Astrocyte of the cerebellum (primary cell): ENCODE measurements around the gene ADARB2.

Source experiments
- DNase-seq: peaks from one replicate; pipeline ENCODE4 v3.0.0-alpha.2; 2011; ENCODE audit warnings: low read depth
- H3K4me3 ChIP-seq: 2 replicates; pipeline ENCODE4 v1.5.1; 2011; ENCODE audit warnings: mild to moderate bottlenecking, low read depth, low read length, moderate library complexity
- in situ Hi-C: cut with HindIII; loops from 2 replicates; pipeline ENCODE4 v1.10.0; 2017; ENCODE audit warnings: low sequenced_read_pairs
- TF ChIP-seq, protein P1 (sequence below): IDR thresholded peaks from 2 replicates; pipeline ENCODE4 v1.5.1; 2012; ENCODE audit warnings: low read length, low read depth, moderate library complexity, mild to moderate bottlenecking; ENCODE audit errors: missing control alignments

ADARB2 gene

DNA sequence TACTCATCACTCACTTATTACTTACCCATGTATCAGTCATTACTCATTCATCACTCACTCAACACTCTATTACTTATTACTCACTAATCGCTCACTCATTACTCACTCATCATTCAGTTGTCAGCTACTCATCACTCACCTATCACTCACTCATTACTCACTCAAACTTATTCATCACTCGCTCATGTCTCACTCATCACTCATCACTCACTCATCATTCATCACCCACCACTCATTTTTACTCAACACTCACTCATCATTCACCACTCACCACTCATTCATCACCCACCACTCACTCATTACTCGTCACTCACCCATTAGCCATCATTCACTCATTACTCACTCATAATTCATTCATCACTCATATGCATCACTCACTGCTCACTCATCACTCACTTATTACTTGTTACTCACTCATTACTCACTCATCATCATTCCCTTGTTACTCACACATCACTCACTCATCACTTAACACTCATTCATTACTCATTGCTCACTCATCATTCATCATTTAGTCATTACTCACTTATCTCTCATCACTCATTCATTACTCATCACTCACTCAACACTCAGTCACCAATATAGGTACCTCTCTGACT, 237.9 kb downstream of the ADARB2 start:
- TF ChIP-seq, protein P1, sequence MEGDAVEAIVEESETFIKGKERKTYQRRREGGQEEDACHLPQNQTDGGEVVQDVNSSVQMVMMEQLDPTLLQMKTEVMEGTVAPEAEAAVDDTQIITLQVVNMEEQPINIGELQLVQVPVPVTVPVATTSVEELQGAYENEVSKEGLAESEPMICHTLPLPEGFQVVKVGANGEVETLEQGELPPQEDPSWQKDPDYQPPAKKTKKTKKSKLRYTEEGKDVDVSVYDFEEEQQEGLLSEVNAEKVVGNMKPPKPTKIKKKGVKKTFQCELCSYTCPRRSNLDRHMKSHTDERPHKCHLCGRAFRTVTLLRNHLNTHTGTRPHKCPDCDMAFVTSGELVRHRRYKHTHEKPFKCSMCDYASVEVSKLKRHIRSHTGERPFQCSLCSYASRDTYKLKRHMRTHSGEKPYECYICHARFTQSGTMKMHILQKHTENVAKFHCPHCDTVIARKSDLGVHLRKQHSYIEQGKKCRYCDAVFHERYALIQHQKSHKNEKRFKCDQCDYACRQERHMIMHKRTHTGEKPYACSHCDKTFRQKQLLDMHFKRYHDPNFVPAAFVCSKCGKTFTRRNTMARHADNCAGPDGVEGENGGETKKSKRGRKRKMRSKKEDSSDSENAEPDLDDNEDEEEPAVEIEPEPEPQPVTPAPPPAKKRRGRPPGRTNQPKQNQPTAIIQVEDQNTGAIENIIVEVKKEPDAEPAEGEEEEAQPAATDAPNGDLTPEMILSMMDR, result no peak
- DNase-seq, result no peak

DNA sequence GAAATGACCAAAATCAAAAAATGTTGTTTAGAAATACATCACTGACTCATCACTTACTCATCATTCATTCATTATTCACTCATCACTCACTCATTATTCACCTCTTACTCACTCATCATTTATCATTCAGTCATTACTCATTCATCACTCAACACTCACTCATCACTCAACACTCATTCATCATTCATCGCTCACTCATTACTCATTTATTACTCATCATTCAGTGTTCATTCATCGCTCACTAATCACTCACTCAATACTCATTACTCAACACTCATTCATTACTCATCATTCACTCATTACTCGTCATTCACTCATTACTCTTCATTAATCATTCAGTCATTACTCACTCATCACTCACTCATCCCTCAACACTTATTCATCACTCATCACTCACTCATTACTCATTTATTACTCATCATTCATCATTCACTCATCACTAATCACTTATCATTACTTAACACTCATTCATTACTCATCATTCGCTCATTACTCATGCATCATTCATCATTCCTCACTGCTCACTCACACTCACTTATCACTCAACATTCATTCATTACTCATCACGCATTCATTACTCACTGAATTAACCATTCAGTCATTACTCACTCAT, 238.5 kb downstream of the ADARB2 start:
- TF ChIP-seq, protein P1, result no peak
- in situ Hi-C loops, result no loop called here
- DNase-seq, result no peak
- H3K4me3 ChIP-seq, result no peak overlapping the region

More for the DNA sequence above, 237.9 kb downstream of the ADARB2 start:
- H3K4me3 ChIP-seq, result no peak overlapping the region
- in situ Hi-C loops, result no loop called here

DNA sequence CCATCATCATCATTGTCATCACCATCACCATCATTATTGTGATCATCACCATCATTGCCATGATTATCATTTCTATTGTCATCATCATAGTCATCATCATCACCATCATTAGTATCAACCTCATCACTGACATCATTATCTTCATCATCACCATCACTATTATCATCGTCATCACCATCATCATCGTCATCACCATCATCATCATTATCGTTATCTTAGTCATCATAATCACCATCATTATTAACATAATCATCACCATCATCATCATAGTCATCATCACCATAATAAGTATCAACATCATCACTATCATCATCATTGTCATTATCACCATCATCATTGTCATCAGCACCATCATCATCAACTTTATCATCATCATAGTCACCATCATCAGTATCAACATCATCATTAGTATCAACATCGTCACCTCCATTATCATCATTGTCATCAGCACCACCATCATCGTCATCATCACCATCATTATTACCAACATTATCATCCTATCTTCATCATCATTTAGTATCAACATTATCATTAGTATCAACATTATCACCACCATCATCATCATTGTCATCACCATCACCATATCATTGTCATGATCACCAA, 241.3 kb downstream of the ADARB2 start:
- TF ChIP-seq, protein P1, result no peak
- no peak for DNase-seq
- in situ Hi-C loops, result no loop called here
- H3K4me3 ChIP-seq, result no peak overlapping the region

DNA sequence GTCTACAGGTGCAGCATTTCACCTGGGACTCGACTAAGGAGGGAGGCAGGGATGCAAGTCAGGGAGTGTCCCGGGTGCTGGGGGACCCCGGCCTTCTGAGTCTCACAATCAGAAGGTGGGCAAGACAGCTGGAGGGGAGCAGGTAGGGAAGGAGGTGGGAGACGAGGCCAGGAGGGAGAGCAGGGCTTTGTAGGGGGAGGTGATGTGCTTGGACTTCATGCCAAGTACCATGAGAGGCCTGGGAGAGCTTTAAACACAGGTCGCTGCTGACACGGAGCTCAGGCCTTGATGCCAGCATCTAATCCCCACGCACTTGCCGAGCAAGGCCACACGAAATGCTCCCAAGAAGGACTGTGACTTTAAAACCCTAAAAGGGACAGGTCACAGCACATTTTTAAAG, 244.7 kb downstream of the ADARB2 start:
- in situ Hi-C loops, result no loop called here
- DNase-seq, result no peak
- TF ChIP-seq, protein P1, result no peak
- no peak overlapping the region for H3K4me3 ChIP-seq

DNA sequence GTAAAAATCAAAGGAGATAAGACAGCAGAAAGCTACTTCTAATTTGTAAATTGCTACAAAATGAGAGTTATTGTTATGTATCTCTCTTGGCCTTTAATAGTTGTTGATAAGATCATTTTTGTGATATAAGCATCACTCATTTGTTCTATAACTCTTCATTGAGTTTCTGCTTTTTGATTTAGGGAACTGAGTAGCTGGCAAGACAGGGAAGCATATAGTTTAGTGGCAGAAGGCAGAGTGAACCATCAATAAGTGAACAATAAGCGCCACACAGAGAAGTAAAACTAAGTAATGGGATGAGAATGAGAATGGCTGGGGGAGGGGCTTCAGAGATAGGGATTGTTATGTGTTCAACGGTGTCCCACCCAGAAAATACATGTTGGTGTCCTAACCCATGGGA, 245.4 kb downstream of the ADARB2 start:
- in situ Hi-C loops, result no loop called here
- no peak for DNase-seq
- TF ChIP-seq, protein P1, result no peak
- no peak overlapping the region for H3K4me3 ChIP-seq

DNA sequence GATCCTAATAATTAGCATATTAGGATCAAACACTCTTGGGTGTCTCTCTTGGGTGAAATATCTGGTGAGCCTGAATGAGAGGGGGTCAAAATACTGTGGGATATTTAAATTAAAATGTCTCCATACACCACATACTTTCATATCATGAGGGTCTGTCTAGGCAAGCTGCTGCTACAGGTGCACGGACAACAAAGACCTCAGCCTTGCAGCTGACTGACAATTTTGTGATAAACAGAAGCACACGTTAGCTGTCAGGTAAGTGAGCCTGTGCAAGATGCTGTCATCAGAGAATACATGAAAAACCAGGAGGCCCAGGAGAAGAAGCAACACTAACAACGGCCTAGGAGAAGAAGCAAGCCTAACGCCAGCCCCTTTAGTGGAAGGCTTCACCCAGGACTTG, 247.5 kb downstream of the ADARB2 start:
- in situ Hi-C loops, result no loop called here

More for the DNA sequence above, 247.5 kb downstream of the ADARB2 start:
- TF ChIP-seq, protein P1, result no peak
- DNase-seq, result no peak
- no peak overlapping the region for H3K4me3 ChIP-seq
